Liver (tissue), 9 donors: ENCODE measurements around the gene EIF5B. TPM values are rescaled to one million over a fixed set of nuclear protein-coding genes. Genes with fewer than 3 reads are reported as not detected.

ENCODE experiments used
- DNase-seq: peaks from one replicate; pipeline ENCODE4 v3.0.0-alpha.2; 2017; ENCODE audit warnings: low spot score
- H3K27ac ChIP-seq, 2 donors: one replicate each; pipeline ENCODE4 v1.7.0; 2013; ENCODE audit warnings: inconsistent platforms in 2 of 2, low read length in 2 of 2, control low read depth in 1 of 2, low read depth in 1 of 2, mild to moderate bottlenecking in 1 of 2
- H3K27me3 ChIP-seq, 4 donors: one replicate each; pipeline versions ENCODE4 v1.6.1 to v1.7.0; 2013; ENCODE audit warnings: low read length in 3 of 4, inconsistent platforms in 1 of 4, mild to moderate bottlenecking in 1 of 4, moderate library complexity in 1 of 4; ENCODE audit not compliant: control insufficient read depth in 4 of 4, insufficient read depth in 4 of 4
- H3K36me3 ChIP-seq, 4 donors: one replicate each; pipeline versions ENCODE4 v1.6.1 to v1.7.0; 2013; ENCODE audit warnings: low read length in 3 of 4, mild to moderate bottlenecking in 3 of 4, low read depth in 1 of 4, moderate library complexity in 1 of 4; ENCODE audit not compliant: control insufficient read depth in 4 of 4, insufficient read depth in 3 of 4
- H3K4me1 ChIP-seq, 4 donors: one replicate each; pipeline versions ENCODE4 v1.6.1 to v1.7.0; 2013; ENCODE audit warnings: low read length in 3 of 4, mild to moderate bottlenecking in 3 of 4, moderate library complexity in 1 of 4; ENCODE audit not compliant: control insufficient read depth in 4 of 4, insufficient read depth in 4 of 4
- H3K4me3 ChIP-seq, 3 donors: one replicate each; pipeline versions ENCODE4 v1.6.1 to v1.7.0; 2013; ENCODE audit warnings: low read length in 3 of 3, control low read depth in 1 of 3, low read depth in 1 of 3, mild to moderate bottlenecking in 1 of 3
- H3K9ac ChIP-seq, 2 donors: one replicate each; pipeline ENCODE4 v1.7.0; 2013; ENCODE audit warnings: low read length in 2 of 2, mild to moderate bottlenecking in 2 of 2, moderate library complexity in 2 of 2, control low read depth in 1 of 2, low read depth in 1 of 2
- H3K9me3 ChIP-seq, 4 donors: one replicate each; pipeline versions ENCODE4 v1.6.1 to v1.7.0; 2013; ENCODE audit warnings: low read length in 3 of 4; ENCODE audit not compliant: control insufficient read depth in 4 of 4
- EGR1 ChIP-seq, 2 donors: IDR thresholded peaks; 2 replicates each; pipeline ENCODE4 v1.6.1; 2016 to 2018; ENCODE audit warnings: antibody characterized with exemption in 2 of 2, low read depth in 2 of 2
- FOXA2 ChIP-seq: IDR thresholded peaks from 2 replicates; pipeline ENCODE4 v1.6.1; 2016; ENCODE audit warnings: antibody characterized with exemption
- RAD21 ChIP-seq, 2 donors: IDR thresholded peaks; 2 replicates each; pipeline ENCODE4 v1.6.1; 2016; ENCODE audit warnings: antibody characterized with exemption in 2 of 2, mild to moderate bottlenecking in 2 of 2
- YY1 ChIP-seq: IDR thresholded peaks from 2 replicates; pipeline ENCODE4 v1.6.1; 2016; ENCODE audit warnings: antibody characterized with exemption, mild to moderate bottlenecking
- WGBS: extraction: QIAGEN DNeasy Blood & Tissue Kit; methylation state at CpG from one replicate; pipeline ENCODE4 v1.1.7; 2013; 5-methylcytosine and 5-hydroxymethylcytosine counted together
- polyA plus RNA-seq, 2 donors: library from polyadenylated mRNA; stranded (reverse) in 1 of 2; unstranded in 1 of 2; fragments of 200-250 nt in 1 of 2; fragments of >200 nt in 1 of 2; fragmentation: Nextera tagmentation in 1 of 2; extraction: Ambion mirVana in 1 of 2; gene quantifications; one replicate each; pipeline versions ENCODE4 v1.2.1 to v1.2.3, GENCODE V29; 2013 to 2015
- total RNA-seq, 2 donors: library from RNA; depleted of rRNA; stranded (reverse); fragments of >200 nt; gene quantifications; one replicate each; pipeline ENCODE4 v1.2.3, GENCODE V29; 2014
- donor health status: healthy.
- donor health status: healthy.
- donor health status: healthy.
- donor health status: healthy.
- donor health status: healthy.

Gene EIF5B
- total and polyA plus RNA-seq, 4 donors: 10.2 to 23.7 (median 17.7) TPM

DNA sequence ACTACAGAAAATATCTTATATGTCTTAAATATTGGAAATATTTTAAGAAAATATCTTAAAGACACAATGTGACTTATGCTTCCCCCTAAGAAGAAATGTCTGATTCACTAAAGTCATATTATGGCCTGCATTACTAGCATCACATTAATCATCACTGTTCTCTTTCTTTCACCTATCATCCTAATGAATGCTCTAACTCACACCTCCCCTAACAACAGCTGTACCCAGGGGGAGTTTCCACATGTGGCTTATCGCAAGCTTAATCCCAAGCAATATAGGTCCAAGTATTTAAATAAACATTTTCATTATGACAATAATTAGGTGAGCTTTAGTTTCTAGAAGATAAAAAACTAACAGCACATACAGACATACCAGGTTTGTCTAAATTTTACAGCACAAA lies 113.0 kb downstream of the EIF5B start:
- TF ChIP-seq FOXA2: no peak
- no peak for TF ChIP-seq YY1
- TF ChIP-seq EGR1 (IDR thresholded peaks at IDR 0.05; ENCODE audit: low read depth in 2 of 2): no peak
- no peak for TF ChIP-seq RAD21 (IDR thresholded peaks at IDR 0.05)
- no peaks in the 10 kb centered on the region for H3K27me3 ChIP-seq
- 99% methylated on average over 1 of the region's 1 CpG for WGBS
- peaks cover 4 to 23% (median 10%) of the 10 kb centered on the region in 4 donors for H3K36me3 ChIP-seq
- H3K9ac ChIP-seq: no peak overlapping the region
- no peak overlapping the region for H3K4me3 ChIP-seq
- peaks cover 0 to 2% (median 0%) of the 10 kb centered on the region in 4 donors for H3K4me1 ChIP-seq
- H3K9me3 ChIP-seq: no peaks in the 10 kb centered on the region
- H3K27ac ChIP-seq: no peak overlapping the region
- DNase-seq: no peak

Other genes starting within 250 kb of the EIF5B start
- under 1 TPM; 0.33 to 0.65 TPM for gene C2orf15, start 195.7 kb upstream of the EIF5B start, total RNA-seq
- under 1 TPM; 0.24 to 0.25 TPM for gene C2orf15, start 195.7 kb upstream of the EIF5B start, polyA plus RNA-seq
- gene TSGA10, start 182.4 kb upstream of the EIF5B start, total RNA-seq: 1 to 10 TPM; 3.5 to 4.4 TPM
- gene TSGA10, start 182.4 kb upstream of the EIF5B start, polyA plus RNA-seq: 1 to 10 TPM in 1 of 2 donors, under 1 TPM in 1; 0.93 to 4.0 TPM
- 1 to 10 TPM; 4.3 to 4.8 TPM for gene LIPT1, start 182.4 kb upstream of the EIF5B start, total RNA-seq
- gene LIPT1, start 182.4 kb upstream of the EIF5B start, polyA plus RNA-seq: 1 to 10 TPM; 2.3 to 2.6 TPM
- gene MITD1, start 156.3 kb upstream of the EIF5B start, total RNA-seq: 10 to 100 TPM; 10.5 to 15.5 TPM
- 10 to 100 TPM in 1 of 2 donors, 1 to 10 TPM in 1; 7.8 to 17.5 TPM for gene MITD1, start 156.3 kb upstream of the EIF5B start, polyA plus RNA-seq
- gene MRPL30, start 156.2 kb upstream of the EIF5B start, total RNA-seq: 10 to 100 TPM; 19.6 to 21.0 TPM
- gene MRPL30, start 156.2 kb upstream of the EIF5B start, polyA plus RNA-seq: 10 to 100 TPM; 11.7 to 14.0 TPM
- not detected for gene LYG2, start 81.7 kb upstream of the EIF5B start, total RNA-seq
- gene LYG2, start 81.7 kb upstream of the EIF5B start, polyA plus RNA-seq: under 1 TPM in 1 of 2 donors, not detected in 1; 0.31 TPM
- under 1 TPM; 0.14 to 0.59 TPM for gene LYG1, start 36.2 kb upstream of the EIF5B start, total RNA-seq
- under 1 TPM; 0.52 to 0.85 TPM for gene LYG1, start 36.2 kb upstream of the EIF5B start, polyA plus RNA-seq
- gene TXNDC9, start 1.1 kb upstream of the EIF5B start, total RNA-seq: 10 to 100 TPM; 24.3 to 27.5 TPM
- gene TXNDC9, start 1.1 kb upstream of the EIF5B start, polyA plus RNA-seq: 10 to 100 TPM; 12.5 to 17.6 TPM
- gene REV1, start 152.6 kb downstream of the EIF5B start, total RNA-seq: 10 to 100 TPM; 20.5 to 37.7 TPM
- 10 to 100 TPM in 1 of 2 donors, 1 to 10 TPM in 1; 4.0 to 11.9 TPM for gene REV1, start 152.6 kb downstream of the EIF5B start, polyA plus RNA-seq